Measurements from ENCODE around the gene TRDMT1. TPM values are rescaled to one million over a fixed set of nuclear protein-coding genes. Genes with fewer than 3 reads are reported as not detected.

Gene TRDMT1
- total and polyA plus RNA-seq, 8 donors: 1.4 to 3.9 (median 2.9) TPM

DNA sequence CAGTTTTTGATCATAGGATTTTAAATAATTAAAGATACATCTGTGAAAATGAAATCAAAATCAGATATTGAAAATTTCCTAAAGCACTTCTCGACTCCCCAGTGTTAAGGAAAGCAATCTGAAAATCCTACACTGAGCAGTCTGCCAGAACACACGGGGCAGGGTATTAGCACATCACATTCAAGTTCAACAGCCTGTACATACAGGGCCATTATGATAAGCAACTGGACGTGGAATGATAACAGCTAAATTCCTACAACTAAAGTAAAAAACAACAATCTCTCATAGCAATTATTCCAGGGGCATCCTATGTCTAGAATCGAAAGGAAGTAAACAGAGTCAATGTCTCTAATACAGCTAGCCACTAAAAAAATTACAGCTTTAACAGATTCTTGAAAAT, 31.7 kb downstream of the TRDMT1 start:
- 61 to 63% methylated on average over 4 of the region's 4 CpGs for WGBS, 2 donors
- FAIRE-seq (no peak), DNase-seq (no peak), ATAC-seq (no peak)
- H3K36me3 ChIP-seq: no peaks in the 10 kb centered on the region
- H3K9me3 ChIP-seq: no peaks in the 10 kb centered on the region
- no peaks in the 10 kb centered on the region for H3K27me3 ChIP-seq
- intact Hi-C loops (cut with DNase I): no loop called here
- no peak overlapping the region for H3K4me3 ChIP-seq
- H3K27ac ChIP-seq: no peak overlapping the region
- H3K4me1 ChIP-seq: no peaks in the 10 kb centered on the region
- TF ChIP-seq, protein P1, sequence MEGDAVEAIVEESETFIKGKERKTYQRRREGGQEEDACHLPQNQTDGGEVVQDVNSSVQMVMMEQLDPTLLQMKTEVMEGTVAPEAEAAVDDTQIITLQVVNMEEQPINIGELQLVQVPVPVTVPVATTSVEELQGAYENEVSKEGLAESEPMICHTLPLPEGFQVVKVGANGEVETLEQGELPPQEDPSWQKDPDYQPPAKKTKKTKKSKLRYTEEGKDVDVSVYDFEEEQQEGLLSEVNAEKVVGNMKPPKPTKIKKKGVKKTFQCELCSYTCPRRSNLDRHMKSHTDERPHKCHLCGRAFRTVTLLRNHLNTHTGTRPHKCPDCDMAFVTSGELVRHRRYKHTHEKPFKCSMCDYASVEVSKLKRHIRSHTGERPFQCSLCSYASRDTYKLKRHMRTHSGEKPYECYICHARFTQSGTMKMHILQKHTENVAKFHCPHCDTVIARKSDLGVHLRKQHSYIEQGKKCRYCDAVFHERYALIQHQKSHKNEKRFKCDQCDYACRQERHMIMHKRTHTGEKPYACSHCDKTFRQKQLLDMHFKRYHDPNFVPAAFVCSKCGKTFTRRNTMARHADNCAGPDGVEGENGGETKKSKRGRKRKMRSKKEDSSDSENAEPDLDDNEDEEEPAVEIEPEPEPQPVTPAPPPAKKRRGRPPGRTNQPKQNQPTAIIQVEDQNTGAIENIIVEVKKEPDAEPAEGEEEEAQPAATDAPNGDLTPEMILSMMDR (IDR thresholded peaks at IDR 0.05): no peak

DNA sequence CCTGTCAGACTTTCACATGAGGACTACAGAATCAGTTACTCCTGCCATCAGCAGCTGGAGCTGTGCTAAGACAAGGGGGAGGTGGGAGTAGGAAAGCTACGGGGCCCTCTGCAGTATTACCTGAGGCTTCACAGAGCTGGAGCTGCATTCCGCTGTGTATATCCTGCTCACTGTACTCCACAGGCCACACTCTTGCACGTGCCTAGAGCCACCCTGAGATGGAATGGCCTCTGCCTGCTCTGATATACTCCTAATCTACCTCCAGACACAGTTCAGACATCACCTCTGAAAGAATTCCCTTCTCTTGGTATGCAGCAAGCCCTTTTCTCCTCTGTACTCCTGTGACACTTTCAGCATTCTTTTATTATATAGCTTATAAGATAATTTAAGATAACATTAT, 34.8 kb downstream of the TRDMT1 start:
- H3K4me3 ChIP-seq: no peak overlapping the region
- no peaks in the 10 kb centered on the region for H3K9me3 ChIP-seq
- H3K36me3 ChIP-seq: no peaks in the 10 kb centered on the region
- no peak for FAIRE-seq
- 79 to 87% methylated on average over 3 of the region's 3 CpGs for WGBS, 2 donors
- H3K27ac ChIP-seq: no peak overlapping the region
- H3K27me3 ChIP-seq: no peaks in the 10 kb centered on the region
- DNase-seq: no peak
- TF ChIP-seq, protein P1 (IDR thresholded peaks at IDR 0.05): no peak
- no peak for ATAC-seq
- intact Hi-C loops (cut with DNase I): no loop called here
- H3K4me1 ChIP-seq: no peaks in the 10 kb centered on the region

DNA sequence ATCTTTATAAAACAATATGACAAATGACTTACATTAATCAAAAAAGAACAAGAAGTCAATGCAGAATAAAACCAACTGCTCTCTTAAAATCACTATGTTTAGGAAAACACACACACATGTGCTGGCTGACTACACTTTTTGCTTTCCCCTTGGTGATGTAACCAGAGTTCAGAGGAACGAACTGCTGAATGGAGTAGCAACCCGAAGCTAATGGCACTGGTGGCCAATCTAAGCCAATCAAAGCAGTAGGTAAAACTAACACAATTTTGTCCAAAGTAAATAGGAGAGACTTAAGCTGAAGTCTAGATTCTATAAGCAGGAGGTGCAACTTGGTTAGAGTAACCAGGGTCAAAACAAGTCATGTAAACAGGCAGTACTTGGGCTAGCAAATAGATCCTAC, 38.6 kb downstream of the TRDMT1 start:
- TF ChIP-seq, protein P1 (IDR thresholded peaks at IDR 0.05): no peak
- 31 to 41% methylated on average over 2 of the region's 2 CpGs for WGBS, 2 donors

DNA sequence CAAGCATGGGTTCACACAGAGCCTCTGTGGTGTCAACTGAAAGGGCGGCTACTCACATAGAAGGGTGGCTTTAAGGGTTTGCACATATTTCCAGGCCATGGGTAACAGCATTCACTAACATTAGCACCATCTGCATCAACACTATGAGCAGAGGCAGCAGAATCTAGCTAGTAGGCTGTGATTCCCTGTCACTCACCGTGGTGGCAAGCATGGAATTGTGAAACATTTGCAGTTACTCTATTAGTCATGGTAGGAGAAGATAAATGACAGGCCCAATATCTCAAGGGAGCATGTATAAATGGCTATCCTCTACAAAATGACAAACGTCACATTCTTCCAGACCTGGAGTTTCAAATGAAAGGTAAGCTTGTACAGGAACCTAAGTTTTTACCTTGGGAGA, 39.7 kb downstream of the TRDMT1 start:
- H3K4me1 ChIP-seq: no peaks in the 10 kb centered on the region
- H3K27ac ChIP-seq: no peak overlapping the region
- no peaks in the 10 kb centered on the region for H3K27me3 ChIP-seq
- H3K36me3 ChIP-seq: no peaks in the 10 kb centered on the region
- no peak for FAIRE-seq
- TF ChIP-seq, protein P1 (IDR thresholded peaks at IDR 0.05): no peak
- intact Hi-C loops (cut with DNase I): no loop called here
- H3K4me3 ChIP-seq: no peak overlapping the region
- no peak for ATAC-seq
- DNase-seq: no peak
- H3K9me3 ChIP-seq: no peaks in the 10 kb centered on the region
- WGBS, 2 donors: 61 to 64% methylated on average over 3 of the region's 3 CpGs

More for the DNA sequence above, 38.6 kb downstream of the TRDMT1 start:
- Histone ChIP-seq H3K4me1 (no peaks in the 10 kb centered on the region), H3K27me3 (no peaks in the 10 kb centered on the region), H3K36me3 (no peaks in the 10 kb centered on the region), H3K9me3 (no peaks in the 10 kb centered on the region), H3K4me3 (no peak overlapping the region), H3K27ac (no peak overlapping the region)
- no peak for DNase-seq
- FAIRE-seq: no peak
- no peak for ATAC-seq
- intact Hi-C loops (cut with DNase I): no loop called here

DNA sequence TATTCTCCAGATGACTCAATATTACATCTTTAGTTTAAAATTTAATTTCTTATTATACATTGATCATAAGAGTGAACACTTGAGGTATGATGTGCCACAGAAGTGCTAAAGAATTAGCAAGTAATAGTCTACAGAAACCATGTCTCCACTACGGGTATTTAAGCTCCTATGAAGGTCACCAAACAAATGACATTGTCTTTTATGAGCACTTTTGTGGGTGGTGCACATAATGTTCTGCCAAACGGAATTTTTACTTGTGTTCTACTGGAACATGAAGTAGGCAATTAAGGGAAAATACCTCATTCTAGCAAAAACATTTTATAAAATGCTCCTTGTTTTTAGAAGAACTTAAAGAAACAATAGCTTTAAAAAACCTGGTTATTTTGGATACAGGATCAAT, 44.4 kb downstream of the TRDMT1 start:
- TF ChIP-seq, protein P1 (IDR thresholded peaks at IDR 0.05): no peak

More for the DNA sequence above, 44.4 kb downstream of the TRDMT1 start:
- Histone ChIP-seq H3K4me1 (no peaks in the 10 kb centered on the region), H3K27me3 (no peaks in the 10 kb centered on the region), H3K4me3 (no peak overlapping the region), H3K27ac (no peak overlapping the region), H3K36me3 (no peaks in the 10 kb centered on the region), H3K9me3 (no peaks in the 10 kb centered on the region)
- FAIRE-seq: no peak
- 70 to 80% methylated on average over 2 of the region's 2 CpGs for WGBS, 2 donors
- intact Hi-C loops (cut with DNase I): no loop called here
- DNase-seq: no peak
- no peak for ATAC-seq

All from pancreas (tissue), 10 donors.